A673 (cell line): ENCODE data around the gene JAG1. TPM values are rescaled to one million over a fixed set of nuclear protein-coding genes. Genes with fewer than 3 reads are reported as not detected.

Experiments
- BruUV-seq: library from RNA; stranded (reverse); fragments of 400-500 nt; replicated peaks from 2 replicates; lab custom pipeline; 2021; lab: Mats Ljungman, UMichigan
- CTCF ChIA-PET: fragments of 300-600 bp; sonication (Branson Sonifier 250); formaldehyde crosslinking; loops from one replicate; lab custom pipeline; 2022; ENCODE audit warnings: antibody characterized with exemption; lab: Charles Lee
- POLR2A ChIA-PET: fragments of 300-600 bp; sonication (Branson Sonifier 250); formaldehyde crosslinking; loops from one replicate; lab custom pipeline; 2022; ENCODE audit warnings: antibody characterized with exemption; ENCODE audit not compliant: low non-redundant PET; lab: Charles Lee
- DNase-seq: peaks from one replicate; pipeline ENCODE4 v3.0.0-alpha.2; 2015; ENCODE audit warnings: low spot score
- H3K27ac ChIP-seq: fragments of 200-600 bp; sonication (generic); 2 replicates; pipeline ENCODE4 v1.5.1; 2016; ENCODE audit warnings: mixed run types, low read depth, mild to moderate bottlenecking, mixed read lengths, antibody characterized with exemption, low read length; ENCODE audit not compliant: poor library complexity, severe bottlenecking
- H3K27me3 ChIP-seq: fragments of 200-600 bp; sonication (generic); replicated peaks from 2 replicates; pipeline ENCODE4 v1.6.1; 2017; ENCODE audit warnings: mixed run types, low read depth, mild to moderate bottlenecking, mixed read lengths, antibody characterized with exemption, low read length; ENCODE audit not compliant: insufficient read depth, poor library complexity
- H3K36me3 ChIP-seq: fragments of 200-600 bp; sonication (generic); 2 replicates; pipeline ENCODE4 v1.6.1; 2016; ENCODE audit warnings: mixed run types, mild to moderate bottlenecking, mixed read lengths, antibody characterized with exemption, low read length; ENCODE audit not compliant: insufficient read depth, poor library complexity, severe bottlenecking
- H3K4me1 ChIP-seq: fragments of 200-600 bp; sonication (generic); 2 replicates; pipeline ENCODE4 v1.6.1; 2017; ENCODE audit warnings: mixed run types, mild to moderate bottlenecking, mixed read lengths, antibody characterized with exemption, low read length; ENCODE audit not compliant: insufficient read depth, poor library complexity, severe bottlenecking
- H3K4me3 ChIP-seq: fragments of 200-600 bp; sonication (generic); 2 replicates; pipeline ENCODE4 v1.5.1; 2016; ENCODE audit warnings: low read depth, mixed run types, mild to moderate bottlenecking, mixed read lengths, low read length; ENCODE audit not compliant: poor library complexity, severe bottlenecking
- H3K9me3 ChIP-seq: fragments of 200-600 bp; sonication (generic); 2 replicates; pipeline ENCODE4 v1.6.1; 2016; ENCODE audit warnings: mixed run types, low read depth, mild to moderate bottlenecking, mixed read lengths, antibody characterized with exemption, low read length; ENCODE audit not compliant: poor library complexity, severe bottlenecking
- CTCF ChIP-seq: fragments of 300-800, 200-600 bp; sonication (generic); conservative IDR thresholded peaks from 2 replicates; pipeline ENCODE4 v1.5.1; 2017; ENCODE audit warnings: low read depth, mild to moderate bottlenecking, antibody characterized with exemption, low read length, moderate library complexity, mixed read lengths
- EZH2 ChIP-seq: fragments of 200-600 bp; sonication (generic); IDR thresholded peaks from 2 replicates; pipeline ENCODE4 v1.6.1; 2017; ENCODE audit warnings: borderline replicate concordance, low read depth, mild to moderate bottlenecking, mixed read lengths, antibody characterized with exemption, low read length; ENCODE audit not compliant: poor library complexity, severe bottlenecking
- intact Hi-C: fragments of 100-400 bp; cut with micrococcal nuclease; formaldehyde crosslinking; loops from one replicate; pipeline ENCODE4 v1.10.0; 2022; ENCODE audit not compliant: unreplicated experiment
- total RNA-seq: library from RNA; stranded (reverse); gene quantifications from 2 replicates; pipeline ENCODE4 v1.2.3, GENCODE V29; 2021

Gene JAG1
- total RNA-seq, 1 experiment from 2014 or later: 57.5 TPM

- peak overlapping the region; percentile 75 for H3K27ac ChIP-seq
- POLR2A ChIA-PET: no interaction called here
- peaks cover 5% of the 10 kb centered on the region for H3K36me3 ChIP-seq
- CTCF ChIA-PET: no interaction called here
- no peaks in the 10 kb centered on the region for H3K9me3 ChIP-seq
- DNase-seq: peak; percentile 71
- TF ChIP-seq EZH2 (no peak), CTCF (no peak)
- intact Hi-C loops: loop anchor here (5.0 kb wide), 7 partner anchors 206 to 869 kb away; no protein-coding TSS in a partner anchor
- BruUV-seq: TSS peak; percentile 60
- H3K27me3 ChIP-seq: no peaks in the 10 kb centered on the region
- peaks cover 42% of the 10 kb centered on the region for H3K4me1 ChIP-seq
- peak overlapping the region; percentile 59 for H3K4me3 ChIP-seq
Observed at GRCh38 chr20:10673176-10673841, 490 bp downstream of the JAG1 start.

- Histone ChIP-seq H3K36me3 (peaks cover 7% of the 10 kb centered on the region), H3K4me3 (peak overlapping the region; percentile 59), H3K9me3 (no peaks in the 10 kb centered on the region), H3K27me3 (no peaks in the 10 kb centered on the region), H3K4me1 (peaks cover 48% of the 10 kb centered on the region), H3K27ac (peak overlapping the region; percentile 75)
- peak; percentile 45 for DNase-seq
- TF ChIP-seq CTCF: no peak
- BruUV-seq: TSS peak; percentile 15
- intact Hi-C loops: loop anchor here (5.0 kb wide), 7 partner anchors 205 to 870 kb away; no protein-coding TSS in a partner anchor
- POLR2A ChIA-PET: no interaction called here
- CTCF ChIA-PET: no interaction called here
Observed at GRCh38 chr20:10672624-10673127, 1.1 kb downstream of the JAG1 start.

GRCh38 chr20:10671919-10672623 is 1.7 kb downstream of the JAG1 start:
- no TSS peak for BruUV-seq
- no peaks in the 10 kb centered on the region for H3K27me3 ChIP-seq
- ChIA-PET POLR2A (no interaction called here), CTCF (interaction anchor here (0.6 to 1.5 kb wide), 4 partner anchors 20 to 703 kb away, joined by 4 to 11 read pairs (median 4); no protein-coding TSS in a partner anchor)
- no peak for TF ChIP-seq CTCF
- no peak for TF ChIP-seq EZH2
- H3K9me3 ChIP-seq: no peaks in the 10 kb centered on the region
- peak overlapping the region; percentile 59 for H3K4me3 ChIP-seq
- intact Hi-C loops: loop anchor here (2.0 to 5.0 kb wide), 9 partner anchors 117 to 870 kb away; no protein-coding TSS in a partner anchor
- H3K4me1 ChIP-seq: peaks cover 54% of the 10 kb centered on the region
- peak; percentile 71 for DNase-seq
- peak overlapping the region; percentile 75 for H3K27ac ChIP-seq
- peaks cover 7% of the 10 kb centered on the region for H3K36me3 ChIP-seq
